ENCODE data around the gene KLHL22.
"Not testable (repeated sequence)": the region's sequence is repeated elsewhere in the genome, so short reads cannot be mapped to it uniquely, and the experiment has no call there.

The KLHL22 gene

DNA sequence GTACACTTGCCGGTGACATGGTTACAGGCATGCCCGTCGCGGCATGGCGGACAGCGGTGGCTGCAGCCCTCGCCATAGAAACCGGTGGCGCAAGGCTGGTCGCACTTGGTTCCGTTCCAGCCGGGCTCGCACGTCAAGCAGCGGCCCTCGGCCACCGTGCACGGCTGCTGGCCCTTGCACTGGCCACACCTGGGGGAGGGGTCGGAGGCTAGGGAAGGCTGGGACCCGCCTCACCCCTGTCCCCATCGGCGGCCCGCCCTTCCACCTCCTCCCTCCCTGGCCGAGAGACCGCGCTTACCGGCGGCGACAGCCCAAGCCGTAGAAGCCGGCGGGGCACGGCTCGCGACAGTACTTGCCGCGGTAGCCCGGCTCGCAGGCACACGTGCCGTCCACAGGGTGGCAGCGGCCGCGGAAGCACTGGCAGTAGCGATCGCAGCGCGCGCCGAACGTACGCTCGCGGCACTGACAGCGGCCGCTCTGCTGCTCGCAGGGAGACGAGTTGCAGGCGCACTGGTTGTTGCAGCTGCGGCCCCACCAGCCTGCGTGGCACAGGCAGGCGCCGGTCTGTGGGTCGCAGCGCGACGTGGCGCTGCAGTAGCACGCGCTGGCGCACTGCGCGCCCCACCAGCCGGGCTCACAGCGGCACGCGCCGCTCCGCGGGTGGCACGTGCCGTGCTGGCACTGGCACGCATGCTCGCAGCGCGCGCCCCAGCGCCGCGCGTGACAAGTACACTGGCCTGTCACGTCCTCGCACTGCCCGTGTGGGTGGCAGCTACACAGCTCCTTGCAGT, 64.7 kb downstream of the KLHL22 start:
- no peak for DNase-seq

- no peak for DNase-seq
Measured at GRCh38 chr22:20430101-20430719, 65.4 kb downstream of the KLHL22 start.

GRCh38 chr22:20429254-20430100, 66.1 kb downstream of the KLHL22 start:
- DNase-seq = no peak

GRCh38 chr22:20428496-20429253, 66.9 kb downstream of the KLHL22 start:
- no peak for DNase-seq

GRCh38 chr22:20427945-20428417, 67.6 kb downstream of the KLHL22 start:
- DNase-seq = no peak

GRCh38 chr22:20427104-20427944, 68.3 kb downstream of the KLHL22 start:
- no peak for DNase-seq

- no peak for DNase-seq
Measured at GRCh38 chr22:20426259-20426615, 69.4 kb downstream of the KLHL22 start.

- DNase-seq = no peak
Measured at GRCh38 chr22:20425566-20426258, 69.9 kb downstream of the KLHL22 start.

GRCh38 chr22:20424932-20425565, 70.5 kb downstream of the KLHL22 start:
- DNase-seq = no peak

DNA sequence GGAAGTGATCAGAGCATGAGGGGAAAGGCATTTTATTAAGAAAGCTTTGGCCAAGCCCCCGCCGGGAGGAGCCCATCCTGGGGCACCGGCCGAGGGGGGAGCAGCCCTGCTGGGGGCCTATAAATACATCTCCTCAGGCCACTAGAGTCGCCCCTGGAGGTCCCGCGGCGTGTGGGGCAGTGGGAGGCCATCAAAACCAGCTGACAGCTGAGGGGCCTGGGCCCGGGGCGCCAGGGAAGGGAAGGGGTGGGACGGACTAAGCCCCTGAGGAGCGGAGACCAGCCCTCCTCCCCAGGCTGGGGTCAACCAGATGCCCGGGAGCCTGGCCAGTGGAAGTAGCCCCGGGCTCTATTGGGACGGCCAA, 71.0 kb downstream of the KLHL22 start:
- DNase-seq = no peak

- no peak for DNase-seq
Measured at GRCh38 chr22:20423906-20424551, 71.6 kb downstream of the KLHL22 start.

GRCh38 chr22:20423008-20423905, 72.3 kb downstream of the KLHL22 start:
- no peak for DNase-seq

- no peak for DNase-seq
Measured at GRCh38 chr22:20422271-20423007, 73.2 kb downstream of the KLHL22 start.

DNA sequence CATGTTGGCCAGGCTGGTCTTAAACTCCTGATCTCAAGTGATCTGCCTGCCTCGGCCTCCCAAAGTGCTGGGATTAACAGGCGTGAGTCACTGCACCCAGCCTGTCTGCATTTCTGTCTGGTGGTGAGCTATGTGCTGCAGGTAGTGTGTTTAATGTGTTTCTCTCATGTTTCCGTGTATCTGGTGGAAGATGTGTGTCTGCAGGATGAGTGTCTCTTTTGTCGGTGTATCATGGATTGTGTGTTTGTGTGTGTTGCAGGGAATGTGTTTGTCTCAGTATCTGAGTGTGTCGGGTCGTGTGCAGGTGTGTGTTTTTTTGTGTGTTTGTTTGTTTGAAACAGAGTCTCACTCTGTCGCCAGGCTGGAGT, 74.1 kb downstream of the KLHL22 start:
- no peak for DNase-seq

- DNase-seq = no peak
Measured at GRCh38 chr22:20420157-20420842, 75.3 kb downstream of the KLHL22 start.

GRCh38 chr22:20419664-20419951, 76.0 kb downstream of the KLHL22 start:
- no peak for DNase-seq

DNA sequence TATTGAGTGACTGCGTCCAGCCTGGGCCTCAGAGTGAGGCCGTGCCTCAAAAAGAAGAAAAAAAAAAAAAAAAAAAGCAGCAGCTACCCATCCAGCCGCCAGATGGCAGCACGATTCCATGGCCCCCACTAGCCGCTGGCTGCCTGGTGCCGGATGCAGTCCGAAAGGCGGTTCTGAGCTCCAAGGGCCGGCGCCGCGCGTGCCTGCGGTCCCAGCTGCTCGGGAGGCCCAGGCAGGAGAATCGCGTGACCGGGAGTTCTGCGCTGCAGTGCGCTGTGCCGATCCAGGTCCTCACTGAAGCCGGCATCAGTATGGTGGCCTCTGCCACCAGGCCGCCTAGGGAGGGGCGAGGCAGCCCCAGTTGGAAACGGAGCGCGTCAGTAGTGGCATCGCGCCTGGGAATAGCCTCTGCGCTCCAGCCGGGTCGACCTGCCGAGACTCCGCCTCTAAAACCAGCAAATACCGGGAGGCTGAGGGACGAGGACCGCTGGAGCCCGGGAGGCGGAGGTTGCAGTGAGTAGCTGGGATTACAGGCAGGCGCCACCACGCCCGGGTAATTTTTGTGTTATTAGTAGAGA, 77.3 kb downstream of the KLHL22 start:
- no peak for DNase-seq

DNA sequence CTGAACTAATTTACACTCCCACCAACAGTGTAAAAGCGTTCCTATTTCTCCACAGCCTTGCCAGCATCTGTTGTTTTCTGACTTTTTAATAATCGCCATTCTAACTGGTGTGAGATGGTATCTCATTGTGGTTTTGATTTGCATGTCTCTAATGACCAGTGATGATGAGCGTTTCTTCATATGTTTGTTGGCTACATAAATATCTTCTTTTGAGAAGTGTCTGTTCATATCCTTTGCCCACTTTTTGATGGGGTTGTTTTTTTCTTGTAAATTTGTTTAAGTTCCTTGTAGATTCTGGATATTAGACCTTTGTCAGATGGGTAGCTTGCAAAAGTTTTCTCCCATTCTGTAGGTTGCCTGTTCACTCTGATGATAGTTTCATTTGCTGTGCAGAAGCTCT, 79.9 kb downstream of the KLHL22 start:
- DNase-seq = not testable (repeated sequence)

Measured in NCI-H524 treated with DMSO at 0.1 percent for 48 hours (cell line).